ENCODE results near the gene TJP1.

The TJP1 gene

DNA sequence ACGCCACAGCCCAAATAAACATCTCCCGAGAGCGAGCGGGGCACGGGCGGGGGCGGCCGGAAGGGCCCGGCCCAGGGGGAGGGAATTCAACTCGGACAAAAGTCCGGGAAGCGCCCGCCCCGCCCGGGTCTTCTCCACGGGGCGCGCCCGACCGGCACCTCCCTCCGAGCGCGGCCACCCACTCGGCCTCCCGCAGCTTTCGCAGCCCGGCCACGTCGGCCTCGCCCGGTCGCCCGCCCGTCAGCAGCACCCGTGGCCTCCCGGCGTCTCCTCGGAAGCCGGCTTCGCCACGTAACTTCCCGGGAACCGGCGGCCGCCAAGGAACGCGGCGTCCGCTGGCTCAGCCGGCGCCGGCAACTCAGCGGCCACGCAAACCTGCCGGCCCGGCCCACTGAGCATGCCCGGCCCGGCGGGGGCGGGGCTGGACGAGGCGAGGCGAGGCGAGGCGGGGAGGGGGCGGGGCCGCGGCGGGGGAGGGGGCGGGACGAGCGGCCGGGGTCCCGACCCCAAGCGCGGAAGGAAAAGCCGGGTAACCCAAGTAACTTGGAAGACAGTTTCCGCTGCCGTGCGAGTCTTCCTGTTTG, at the start of gene TJP1:
TSS of gene TJP1 (minus strand) at position 369 of the 584 bp plus-strand sequence. CDS start 440 bp downstream, outside the sequence.
- DNase-seq = no peak

DNA sequence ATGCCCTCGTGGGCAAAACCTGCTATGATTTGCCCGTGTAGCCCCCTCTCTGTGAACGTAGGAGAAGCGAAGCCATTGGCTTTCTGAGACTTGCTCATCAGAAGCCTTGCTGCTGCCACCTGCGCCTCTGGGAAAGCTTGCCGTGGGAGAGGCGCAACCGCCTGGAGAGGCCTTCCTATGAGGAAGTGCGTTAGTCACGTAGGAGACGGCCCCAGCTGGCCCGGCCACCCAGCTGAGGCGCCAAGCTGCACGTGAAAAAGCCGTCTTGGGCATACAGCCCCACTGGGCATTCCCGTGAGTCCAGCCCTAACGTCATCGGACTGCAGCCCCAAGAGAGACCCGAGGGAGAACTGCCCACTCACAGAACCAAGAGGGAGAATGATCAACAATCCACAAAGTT, 49.1 kb upstream of the TJP1 start:
- no peak for DNase-seq

DNA sequence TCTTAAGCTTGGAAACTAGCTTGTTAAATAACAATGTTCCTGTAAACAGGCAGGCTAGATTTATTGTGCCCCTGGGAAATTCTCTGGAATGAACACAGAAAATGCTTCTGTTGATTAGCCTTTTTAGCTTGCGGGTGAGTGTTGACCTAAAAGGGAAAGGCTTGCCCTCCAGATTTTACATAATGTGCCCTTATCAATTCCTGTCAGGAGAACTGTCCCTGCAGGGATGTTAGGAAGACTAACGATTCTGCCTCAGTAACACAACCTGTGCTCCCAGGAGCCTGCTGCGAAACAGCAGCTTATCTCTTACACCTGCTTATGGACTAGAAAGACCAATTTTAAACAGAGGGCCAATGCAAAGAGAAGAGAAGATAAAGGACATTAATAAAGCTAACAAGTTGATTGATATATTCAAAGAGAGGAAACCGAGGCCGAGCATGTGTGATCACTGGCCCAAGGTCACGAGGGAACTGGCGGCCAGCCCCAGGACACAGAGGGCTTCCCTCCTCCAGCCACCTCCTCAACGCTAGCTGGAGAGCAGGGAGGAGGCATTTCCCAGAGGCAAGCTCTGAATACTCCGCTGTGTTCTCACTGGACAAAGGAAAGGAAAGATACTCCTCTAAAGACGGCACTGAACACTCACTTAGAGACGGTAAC, 48.4 kb upstream of the TJP1 start:
- no peak for DNase-seq

DNA sequence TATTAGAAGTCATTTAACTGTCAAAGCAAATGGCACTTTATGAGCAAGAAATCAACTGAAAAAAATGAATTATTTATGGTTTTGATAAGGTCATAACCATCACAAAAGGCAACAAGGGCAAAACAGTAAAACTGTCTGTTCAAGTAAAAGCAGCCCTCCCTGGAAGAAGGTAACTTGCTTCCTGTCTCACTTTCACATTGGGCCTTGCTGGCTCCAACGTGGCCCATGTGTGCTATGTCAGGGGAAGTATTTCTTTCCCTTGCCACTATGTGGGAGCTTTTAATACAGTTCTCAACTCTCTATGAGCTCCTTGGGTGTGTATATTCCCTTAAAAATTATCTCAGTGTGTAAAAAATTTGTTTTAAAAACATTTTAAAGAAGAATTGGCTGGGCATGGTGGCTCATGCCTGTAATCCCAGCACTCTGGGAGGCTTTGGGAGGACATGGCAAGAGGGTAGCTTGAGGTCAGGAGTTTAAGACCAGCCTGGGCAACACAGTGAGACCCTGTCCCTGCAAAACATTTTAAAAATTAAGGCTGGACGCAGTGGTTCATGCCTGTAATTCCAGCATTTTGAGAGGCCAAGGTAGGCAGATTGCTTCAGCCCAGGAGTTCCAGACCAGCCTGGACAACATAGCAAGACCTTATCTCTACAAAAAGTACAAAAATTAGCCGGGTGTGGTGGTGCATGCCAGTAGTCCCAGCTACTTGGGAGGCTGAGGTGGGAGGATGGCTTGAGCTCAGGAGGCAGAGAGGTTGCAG, 45.2 kb upstream of the TJP1 start:
- no peak for DNase-seq

DNA sequence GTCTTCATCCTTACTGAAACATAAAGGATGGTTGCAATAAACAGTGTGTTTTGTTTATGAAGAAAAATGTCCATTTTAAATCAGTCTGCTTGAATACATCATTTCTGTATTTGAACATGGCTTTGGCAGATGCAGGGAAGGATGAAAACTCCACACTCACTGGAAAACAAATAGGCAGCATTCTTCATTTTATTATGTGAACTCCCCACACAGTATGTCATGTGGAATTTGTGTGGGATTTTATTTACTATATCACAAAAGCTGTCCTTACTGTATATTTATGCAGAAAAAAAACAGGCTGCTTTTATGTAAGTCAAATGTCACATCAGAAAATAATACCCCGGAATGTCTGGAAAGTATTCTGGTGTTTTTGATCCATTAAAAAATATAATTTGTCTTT, 44.1 kb upstream of the TJP1 start:
- no peak for DNase-seq

DNA sequence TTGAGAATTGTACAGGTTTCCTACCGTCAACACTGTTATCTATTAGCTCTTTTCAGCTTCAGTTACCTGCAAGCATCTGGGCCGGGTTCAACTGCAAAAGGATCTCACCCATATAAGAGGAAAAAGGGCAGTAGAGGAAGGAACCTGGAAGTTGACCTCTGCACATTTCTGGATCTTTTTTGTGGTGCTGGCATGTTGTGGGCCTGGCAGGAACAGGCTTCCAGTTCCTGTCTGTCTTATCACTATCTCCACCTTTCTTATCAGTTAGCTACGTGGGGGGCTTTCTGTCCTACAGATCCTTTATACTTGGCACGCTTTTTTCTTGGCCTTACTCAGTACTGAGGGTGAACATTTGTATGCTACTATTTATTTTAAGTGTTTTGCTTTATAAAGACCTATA, 42.2 kb upstream of the TJP1 start:
- no peak for DNase-seq

DNA sequence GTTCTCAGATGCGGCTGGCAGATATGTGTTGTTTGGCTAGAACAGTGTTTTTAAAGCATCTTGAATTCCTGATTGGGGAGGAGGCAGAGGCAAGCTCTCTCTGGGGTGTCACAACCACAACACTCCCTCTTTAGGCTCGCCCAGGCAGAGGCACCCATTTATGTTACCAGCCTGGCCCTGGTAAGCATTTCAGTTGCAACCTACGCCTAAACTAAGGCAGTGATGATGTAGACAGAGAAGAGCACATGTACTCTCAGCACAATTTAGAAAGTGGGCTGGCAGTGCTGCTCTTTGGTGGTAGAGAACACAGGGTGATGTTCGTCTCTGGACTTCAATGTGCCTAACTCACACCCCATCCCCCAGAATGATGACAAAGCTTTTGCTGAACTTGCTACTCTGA, 41.2 kb upstream of the TJP1 start:
- no peak for DNase-seq

DNA sequence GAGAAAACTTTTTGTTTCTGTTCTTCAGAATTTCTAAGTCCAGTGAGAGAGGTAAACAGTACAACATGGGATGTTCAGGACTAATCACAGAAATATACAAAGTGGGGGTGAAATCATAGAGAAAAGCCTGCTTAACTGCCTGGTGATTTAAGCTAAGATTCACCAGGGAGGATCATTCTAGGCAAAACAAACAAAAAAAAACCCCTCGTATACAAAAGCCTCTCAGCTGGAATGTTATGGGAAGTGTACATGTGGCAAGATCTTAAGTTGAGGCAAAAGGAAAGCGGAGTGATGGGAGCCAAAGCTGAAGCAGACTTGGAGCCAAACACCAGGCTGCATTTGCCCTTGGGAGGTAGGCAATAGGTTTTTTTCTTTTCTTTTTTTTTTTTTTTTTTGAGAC, 40.0 kb upstream of the TJP1 start:
- no peak for DNase-seq

DNA sequence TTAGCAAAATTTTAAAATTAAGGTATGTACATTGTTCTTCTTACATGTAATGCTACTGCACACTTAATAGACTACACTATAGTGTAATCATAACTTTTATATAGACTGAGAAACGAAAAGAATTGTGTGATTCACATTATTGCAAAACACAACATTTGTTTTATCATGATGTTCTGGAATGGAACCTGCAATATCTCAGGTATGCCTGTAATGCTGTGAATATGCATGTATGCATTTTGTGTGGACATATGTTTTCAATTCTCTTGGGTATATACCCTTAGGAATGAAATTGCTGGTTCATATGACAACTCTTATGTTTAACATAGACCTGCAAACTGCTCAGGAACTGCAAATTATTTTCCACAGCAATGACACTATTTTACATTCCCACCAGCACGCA, 38.6 kb upstream of the TJP1 start:
- no peak for DNase-seq

DNA sequence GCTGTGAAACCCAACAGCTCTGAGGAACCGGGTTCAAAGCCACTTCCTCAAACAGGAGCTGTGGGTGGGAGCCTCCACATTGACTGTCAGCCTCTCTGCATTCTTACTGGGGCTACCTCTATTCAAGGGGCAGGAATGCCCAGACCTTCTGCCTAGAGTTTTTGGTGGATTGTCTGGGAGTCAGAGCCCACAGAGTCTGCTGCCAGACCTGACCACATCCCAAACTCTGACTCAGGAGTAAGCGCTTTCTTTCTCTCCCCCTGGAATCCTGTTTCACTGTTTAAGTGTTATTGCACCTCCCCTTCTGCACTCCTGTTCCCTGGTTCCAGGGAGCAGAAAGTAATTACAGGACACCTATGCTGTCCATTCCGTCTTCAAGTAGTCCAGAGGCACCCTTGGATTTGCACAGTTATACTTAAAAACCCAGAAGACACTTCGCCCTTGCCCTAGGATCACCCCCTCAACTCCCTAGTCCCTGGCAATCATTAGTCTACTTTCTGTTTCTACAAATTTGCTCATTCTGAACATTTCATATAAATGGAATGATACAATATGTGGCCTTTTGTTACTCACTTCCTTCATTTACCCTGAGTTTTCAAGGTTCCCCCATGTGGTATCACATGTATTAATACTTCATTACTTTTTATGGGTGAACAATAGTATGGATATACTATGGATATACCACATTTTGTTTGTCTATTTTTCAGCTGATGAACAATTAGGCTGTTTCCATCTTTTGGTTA, 37.9 kb upstream of the TJP1 start:
- DNase-seq = no peak

DNA sequence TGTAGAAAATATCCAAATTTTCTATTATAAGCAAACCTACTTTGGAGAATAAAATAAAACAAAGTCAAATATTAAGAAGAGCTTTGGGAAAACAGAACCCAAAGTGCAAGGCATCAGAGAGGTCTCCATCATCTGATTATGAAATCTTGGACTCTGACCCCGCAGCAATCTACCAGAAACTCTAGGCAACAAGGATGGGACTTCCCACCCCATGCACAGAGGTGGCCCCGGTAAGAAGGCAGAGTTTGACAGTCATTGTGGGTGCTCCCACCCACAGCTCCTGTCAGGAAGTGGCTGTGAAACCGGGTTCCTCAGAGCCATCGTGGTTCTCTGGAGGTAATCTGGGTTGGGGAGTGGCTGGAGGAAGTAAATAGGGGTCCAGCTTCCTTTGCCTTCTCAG, 37.0 kb upstream of the TJP1 start:
- DNase-seq = no peak

DNA sequence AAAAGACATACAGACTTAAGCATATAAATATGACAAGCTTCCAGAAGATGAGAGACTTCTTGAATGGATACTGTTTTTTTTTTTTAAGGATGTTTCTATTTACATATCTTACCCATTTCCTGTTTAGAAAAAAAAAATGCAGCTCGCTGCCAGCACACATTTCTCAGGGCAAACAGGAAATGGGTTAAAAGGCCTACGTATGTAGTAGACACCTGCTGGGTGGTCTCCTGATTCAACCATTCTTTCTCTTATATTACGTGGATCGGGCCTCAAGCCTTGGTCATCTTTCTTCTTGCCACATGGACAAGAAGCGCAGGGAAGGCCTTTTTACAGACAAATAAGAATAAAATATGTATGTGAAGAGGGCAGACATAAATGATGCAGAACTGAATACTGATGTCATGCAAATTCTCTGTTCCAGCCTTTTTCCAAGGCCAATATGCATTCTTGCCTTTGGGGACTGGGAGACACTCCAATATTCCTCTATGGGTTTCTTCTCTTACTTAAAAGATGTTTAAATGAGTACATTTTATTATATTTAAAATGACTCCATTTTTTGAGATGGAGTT, 35.0 kb upstream of the TJP1 start:
- DNase-seq = no peak

DNA sequence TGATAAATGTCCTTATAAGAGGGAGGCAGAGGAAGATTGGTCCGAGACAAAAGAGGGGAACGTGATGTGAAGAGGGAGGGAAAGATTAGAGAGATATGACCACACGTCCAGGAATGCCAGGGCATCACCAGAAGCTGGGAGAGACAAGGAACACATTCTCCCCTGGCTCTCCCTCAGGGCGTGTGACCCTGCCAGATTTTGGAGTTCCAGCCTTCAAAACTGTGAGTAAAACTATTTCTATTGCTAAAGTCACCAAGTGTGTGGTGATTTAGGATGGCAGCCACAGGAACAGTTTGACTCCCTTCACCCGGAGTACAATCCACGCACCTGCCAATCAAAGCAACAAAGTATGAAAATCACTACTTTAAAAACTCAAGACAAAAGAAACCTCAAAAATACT, 32.1 kb upstream of the TJP1 start:
- no peak for DNase-seq

DNA sequence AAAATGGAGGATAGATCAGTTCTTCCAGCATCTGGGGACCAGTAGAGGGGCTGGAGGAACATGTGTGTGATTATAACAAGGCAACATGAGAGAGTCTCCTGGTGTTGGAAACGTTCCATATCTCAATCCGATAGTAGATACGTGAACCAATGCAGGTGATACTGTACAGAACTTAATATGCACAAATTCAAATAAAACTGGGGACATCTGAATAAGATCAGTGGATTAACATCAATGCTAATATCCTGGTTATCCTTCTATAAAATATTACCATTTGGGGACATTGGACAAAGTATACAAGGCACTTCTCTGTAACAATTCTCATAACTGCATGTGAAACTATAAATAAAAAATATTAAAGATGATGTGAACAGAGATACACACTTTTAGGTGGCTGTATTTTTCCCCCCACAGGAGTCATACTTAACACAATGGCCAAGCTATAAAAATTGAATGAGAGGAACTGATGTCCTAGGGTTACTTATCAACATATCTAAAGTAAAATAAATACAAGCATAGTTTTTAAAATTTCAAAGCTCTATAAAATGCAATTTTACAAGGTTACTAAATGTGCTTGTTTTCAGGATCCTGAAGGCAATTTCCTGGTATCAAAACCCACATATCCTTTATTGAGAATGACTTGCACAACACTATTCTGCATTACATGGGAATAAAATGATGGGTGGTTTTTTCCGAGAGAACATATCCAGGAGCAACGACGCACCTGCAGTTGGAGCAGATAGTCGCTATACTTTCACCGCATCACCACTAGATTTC, 31.1 kb upstream of the TJP1 start:
- no peak for DNase-seq

DNA sequence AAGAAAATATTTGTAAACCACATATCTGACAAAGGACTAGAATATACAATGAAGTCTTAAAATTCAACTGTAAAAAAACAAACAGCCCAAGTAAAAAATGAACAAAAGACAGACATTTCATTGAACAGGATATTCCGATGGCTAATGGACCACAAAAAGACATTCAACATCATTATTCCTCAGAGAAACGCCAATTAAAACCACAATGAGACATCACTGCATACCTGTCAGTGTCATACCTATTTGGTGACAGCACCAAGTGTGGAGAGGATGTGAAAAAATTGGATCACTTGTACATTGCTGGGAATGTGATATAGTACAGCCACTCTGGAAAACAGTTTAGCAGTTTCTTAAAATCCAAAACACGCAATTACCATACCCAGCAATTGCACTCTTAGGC, 29.9 kb upstream of the TJP1 start:
- no peak for DNase-seq

DNA sequence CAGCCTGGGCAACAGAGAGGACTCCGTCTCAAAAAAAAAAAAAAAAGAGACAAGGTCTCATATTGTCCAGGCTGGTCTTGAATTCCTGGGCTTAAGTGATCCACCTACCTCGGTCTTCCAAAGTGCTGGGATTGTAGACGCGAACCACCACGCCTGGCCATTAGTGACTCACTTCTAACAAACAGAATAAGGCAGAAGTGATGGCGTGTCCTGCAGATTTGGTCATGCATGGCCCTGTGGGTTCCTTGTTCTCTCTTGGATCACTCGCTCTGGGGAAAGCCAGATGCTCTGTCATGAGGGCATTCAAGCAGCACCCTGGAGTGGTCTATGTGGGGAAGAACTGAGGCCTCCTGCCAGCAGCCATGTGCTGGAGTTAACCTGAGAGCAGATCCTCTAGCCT, 27.4 kb upstream of the TJP1 start:
- no peak for DNase-seq

DNA sequence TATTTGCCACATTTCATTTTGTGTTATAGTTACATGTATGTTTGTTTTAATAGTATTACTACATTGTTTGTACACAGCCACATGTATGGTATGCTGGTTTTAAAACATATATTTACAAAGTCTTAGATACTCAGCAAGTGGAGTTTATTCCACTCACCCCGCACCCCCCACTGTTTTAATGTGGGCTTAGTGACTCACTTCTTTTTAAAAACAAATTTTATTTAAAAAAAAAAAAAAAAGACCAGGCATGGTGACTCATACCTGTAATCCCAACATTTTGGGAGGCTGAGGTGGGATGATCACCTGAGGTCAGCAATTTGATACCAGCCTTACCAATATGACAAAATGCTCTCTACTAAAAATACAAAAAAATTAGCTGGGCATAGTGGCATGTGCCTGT, 26.9 kb upstream of the TJP1 start:
- DNase-seq = no peak

DNA sequence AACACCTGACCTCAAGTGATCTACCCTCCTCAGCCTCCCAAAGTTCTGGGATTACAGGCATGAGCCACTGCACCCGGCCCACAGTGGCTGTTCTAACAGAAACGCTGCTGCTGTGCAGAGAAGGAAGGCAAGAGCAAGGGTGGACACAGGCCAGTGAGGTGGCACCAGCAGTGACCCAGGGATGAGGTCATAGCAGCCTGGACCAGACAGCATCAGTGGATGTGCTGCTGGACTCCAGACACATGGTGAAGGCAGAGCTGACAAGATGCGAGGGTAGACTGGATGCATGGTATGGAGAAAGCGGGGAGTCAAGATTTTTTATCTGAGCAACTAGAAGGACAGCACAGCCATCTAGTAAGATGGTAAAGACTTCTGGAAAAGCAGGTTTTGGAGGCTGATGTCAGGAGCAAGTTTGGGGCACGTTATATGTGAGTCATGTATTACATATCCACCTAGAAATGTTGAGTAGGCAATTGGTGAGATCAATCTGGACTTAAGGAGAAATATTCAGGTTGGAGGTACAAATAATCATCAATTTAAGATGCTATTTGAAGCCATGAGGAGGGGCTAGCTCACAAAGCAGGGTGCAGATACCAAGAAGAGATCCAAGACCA, 22.1 kb upstream of the TJP1 start:
- DNase-seq = no peak

DNA sequence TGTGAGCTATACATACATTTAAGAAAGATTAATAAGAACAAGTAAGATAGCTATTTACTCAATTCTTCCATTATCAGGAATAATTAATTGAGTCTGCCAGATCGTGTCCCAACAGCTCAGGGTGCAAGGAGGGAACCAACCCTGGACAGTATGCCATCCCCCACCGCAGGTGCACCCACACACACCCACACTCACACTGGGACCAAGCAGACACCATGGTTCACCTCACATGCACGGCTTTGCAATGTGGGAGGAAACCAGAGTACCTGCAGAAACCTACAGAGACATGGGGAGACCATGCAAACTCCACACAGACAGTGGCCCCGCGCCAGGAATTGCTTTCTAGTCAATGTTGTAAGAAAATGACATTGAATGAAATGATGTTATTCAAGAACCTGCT, 20.0 kb upstream of the TJP1 start:
- DNase-seq = no peak

DNA sequence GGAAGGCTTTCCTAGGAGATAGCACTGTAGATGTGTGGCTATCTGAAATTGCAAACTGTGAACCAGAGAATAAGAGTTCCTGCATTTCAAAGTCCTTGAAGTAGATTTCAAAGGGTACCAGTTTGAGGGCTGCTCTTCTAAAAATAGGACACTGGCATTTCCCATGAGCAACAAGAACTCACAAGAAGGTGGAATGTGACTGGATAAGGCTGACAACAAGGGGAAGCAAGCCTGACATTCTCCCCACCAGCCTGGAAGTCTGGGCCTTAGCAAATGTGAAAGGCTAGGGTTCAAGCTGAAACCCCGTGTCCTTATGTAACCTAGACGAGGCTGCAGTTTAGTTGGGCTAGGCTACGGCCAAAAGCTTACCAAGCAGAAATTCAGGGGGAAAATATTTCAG, 18.7 kb upstream of the TJP1 start:
- no peak for DNase-seq

DNA sequence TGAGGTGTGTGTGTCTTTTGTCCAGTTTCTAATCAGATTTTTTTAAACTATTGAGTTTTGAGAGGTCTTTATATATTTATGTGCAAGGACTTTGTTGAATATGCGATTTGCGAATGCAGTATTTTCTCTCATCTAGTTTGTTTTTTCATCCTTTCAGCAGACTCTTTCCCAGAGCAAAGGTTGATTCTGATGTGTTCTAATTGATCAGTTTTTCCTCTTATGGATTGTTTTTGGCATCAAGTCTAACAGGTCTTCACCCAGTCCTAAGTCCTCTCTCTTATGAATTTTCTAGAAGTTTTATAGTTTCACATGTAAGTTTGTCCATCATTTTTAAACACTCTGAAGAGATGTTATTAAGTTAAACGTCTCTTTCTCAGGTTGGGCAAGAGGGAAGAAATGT, 17.8 kb upstream of the TJP1 start:
- no peak for DNase-seq

DNA sequence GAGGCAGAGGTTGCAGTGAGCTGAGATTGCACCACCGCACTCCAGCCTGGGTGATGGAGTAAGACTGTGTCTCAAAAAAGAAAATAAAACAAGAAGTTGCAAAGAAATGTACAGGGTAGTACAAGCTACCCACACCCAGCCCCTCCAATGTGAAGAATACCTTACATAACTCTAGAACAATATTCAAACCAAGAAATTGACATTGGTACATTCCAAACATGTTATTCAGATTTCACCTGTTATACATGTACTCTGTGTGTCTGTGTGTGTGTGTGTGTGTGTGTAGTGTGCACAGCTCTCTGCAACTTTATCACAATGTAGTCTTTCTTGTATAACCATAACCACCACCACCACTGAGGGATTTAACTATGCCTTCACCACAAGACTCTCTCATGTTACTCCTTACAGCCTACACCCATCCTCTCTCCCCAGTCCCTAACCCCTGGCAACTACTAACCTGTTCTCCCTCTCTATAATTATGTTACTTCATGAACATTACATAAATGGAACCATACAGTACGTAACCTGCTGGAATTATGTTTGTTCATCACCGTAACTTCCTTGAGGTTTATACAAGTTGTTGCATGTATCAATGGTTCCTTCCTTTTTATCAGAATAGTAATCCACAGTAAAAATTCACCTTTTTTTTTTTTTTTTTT, 16.2 kb upstream of the TJP1 start:
- DNase-seq = no peak

All from CD4-positive, alpha-beta T cell treated with Interferon alpha-2 for 1 hour (primary cell).